Measurements from ENCODE around the gene LYSMD3. TPM values are rescaled to one million over a fixed set of nuclear protein-coding genes. Genes with fewer than 3 reads are reported as not detected.
A peak's percentile ranks its signal among the peaks of the same experiment; 100 is the strongest.

The LYSMD3 gene
- total RNA-seq, 4 donors from 2014 or later = 7.9 to 15.7 (median 14.3) TPM

GRCh38 chr5:90560771-90561170 lies 31.4 kb upstream of the LYSMD3 start:
- peaks cover 39 to 42% (median 39%) of the 10 kb centered on the region in 3 donors for H3K27me3 ChIP-seq
- H3K4me1 ChIP-seq = peaks cover 7% of the 10 kb centered on the region in 2 donors
- no peak overlapping the region for H3K4me3 ChIP-seq
- TF ChIP-seq CTCF (IDR thresholded peaks at IDR 0.05 in 4 of 5, conservative IDR thresholded peaks at IDR 0.05 in 1 of 5) (no peak), POLR2A (IDR thresholded peaks at IDR 0.05) (no peak)
- no peaks in the 10 kb centered on the region for H3K9me3 ChIP-seq
- no peaks in the 10 kb centered on the region for H3K36me3 ChIP-seq
- no peak overlapping the region for H3K27ac ChIP-seq
- DNase-seq (no peak), ATAC-seq (no peak)
- intact Hi-C loops (cut with DNase I; ENCODE audit: low total_unique reads) = no loop called here
- in situ Hi-C loops (cut with MboI; ENCODE audit: low sequenced_read_pairs in 4 of 4) = no loop called here

- H3K4me3 ChIP-seq = peak within 1 kb of the TSS; percentile 9 to 46 (median 39)
- DNase-seq (peak in 1 of 2 donors; percentile 11), ATAC-seq (peak in 1 of 2 donors; percentile 44)
- no peak within 1 kb of the TSS for H3K27ac ChIP-seq
- intact Hi-C loops (cut with DNase I; ENCODE audit: low total_unique reads) = no loop called here
- H3K4me1 ChIP-seq = peaks cover 7% of the 10 kb centered on the region in 2 donors
- H3K36me3 ChIP-seq = no peaks in the 10 kb centered on the region
- no peaks in the 10 kb centered on the region for H3K9me3 ChIP-seq
- H3K27me3 ChIP-seq = peaks cover 39 to 42% (median 39%) of the 10 kb centered on the region in 3 donors
- in situ Hi-C loops (cut with MboI; ENCODE audit: low sequenced_read_pairs in 4 of 4) = no loop called here
- TF ChIP-seq POLR2A (IDR thresholded peaks at IDR 0.05) (no peak), CTCF (IDR thresholded peaks at IDR 0.05 in 4 of 5, conservative IDR thresholded peaks at IDR 0.05 in 1 of 5) (no peak)
These were observed 29.2 kb upstream of the LYSMD3 start, which contains the start of gene ADGRV1 for GRCh38 chr5:90558344-90559192. TSS of gene ADGRV1 (plus strand) at chr5:90558797. CDS start at chr5:90558896, 99 bp downstream.

GRCh38 chr5:90557871-90558270 lies 28.5 kb upstream of the LYSMD3 start:
- Histone ChIP-seq H3K9me3 (no peaks in the 10 kb centered on the region), H3K27me3 (peaks cover 39 to 42% (median 39%) of the 10 kb centered on the region in 3 donors), H3K36me3 (no peaks in the 10 kb centered on the region), H3K4me3 (peak overlapping the region; percentile 9 to 46 (median 39)), H3K27ac (no peak overlapping the region), H3K4me1 (peaks cover 7% of the 10 kb centered on the region in 2 donors)
- in situ Hi-C loops (cut with MboI; ENCODE audit: low sequenced_read_pairs in 4 of 4) (no loop called here), intact Hi-C loops (cut with DNase I; ENCODE audit: low total_unique reads) (no loop called here)
- no peak for ATAC-seq
- DNase-seq = no peak
- TF ChIP-seq POLR2A (IDR thresholded peaks at IDR 0.05) = no peak
- no peak for TF ChIP-seq CTCF (IDR thresholded peaks at IDR 0.05 in 4 of 5, conservative IDR thresholded peaks at IDR 0.05 in 1 of 5)

- ATAC-seq = no peak
- Histone ChIP-seq H3K27me3 (peaks cover 37 to 42% (median 39%) of the 10 kb centered on the region in 3 donors), H3K4me3 (no peak overlapping the region), H3K27ac (no peak overlapping the region), H3K36me3 (no peaks in the 10 kb centered on the region), H3K4me1 (peaks cover 7% of the 10 kb centered on the region in 2 donors), H3K9me3 (no peaks in the 10 kb centered on the region)
- intact Hi-C loops (cut with DNase I; ENCODE audit: low total_unique reads) = no loop called here
- in situ Hi-C loops (cut with MboI; ENCODE audit: low sequenced_read_pairs in 4 of 4) = no loop called here
- DNase-seq = no peak
- no peak for TF ChIP-seq POLR2A (IDR thresholded peaks at IDR 0.05)
- TF ChIP-seq CTCF (IDR thresholded peaks at IDR 0.05 in 4 of 5, conservative IDR thresholded peaks at IDR 0.05 in 1 of 5) = no peak
These were observed 28.0 kb upstream of the LYSMD3 start for GRCh38 chr5:90557391-90557790.

Data from gastrocnemius medialis (tissue), 4 donors.